Measurements from ENCODE around the gene BTRC. TPM values are rescaled to one million over a fixed set of nuclear protein-coding genes. Genes with fewer than 3 reads are reported as not detected.

BTRC gene
- total and polyA plus RNA-seq, 8 donors = 4.3 to 16.4 (median 9.0) TPM

GRCh38 chr10:101572126-101572525 is 218.2 kb downstream of the BTRC start:
- peaks cover 7 to 12% (median 7%) of the 10 kb centered on the region in 3 donors for H3K4me1 ChIP-seq
- H3K27me3 ChIP-seq = peaks cover 0 to 11% (median 0%) of the 10 kb centered on the region in 4 donors
- no peaks in the 10 kb centered on the region for H3K36me3 ChIP-seq
- H3K4me3 ChIP-seq = no peak overlapping the region
- H3K27ac ChIP-seq = no peak overlapping the region
- no peaks in the 10 kb centered on the region for H3K9me3 ChIP-seq
- DNase-seq (no peak), ATAC-seq (no peak), FAIRE-seq (no peak)
- intact Hi-C loops (cut with DNase I) = loop anchor here in 1 of 3 donors (10.0 kb wide), 2 partner anchors 297 to 357 kb away; no protein-coding TSS in a partner anchor
- TF ChIP-seq CTCF (IDR thresholded peaks at IDR 0.05) = no peak
- WGBS, 2 donors = 83 to 89% methylated on average over 7 of the region's 7 CpGs

GRCh38 chr10:101572785-101573184 is 218.8 kb downstream of the BTRC start:
- intact Hi-C loops (cut with DNase I) = loop anchor here in 1 of 3 donors (10.0 kb wide), 2 partner anchors 298 to 358 kb away; no protein-coding TSS in a partner anchor
- no peak overlapping the region for H3K4me3 ChIP-seq
- peaks cover 0 to 7% (median 0%) of the 10 kb centered on the region in 4 donors for H3K27me3 ChIP-seq
- WGBS, 2 donors = 96 to 98% methylated on average over 2 of the region's 2 CpGs
- H3K36me3 ChIP-seq = no peaks in the 10 kb centered on the region
- TF ChIP-seq CTCF (IDR thresholded peaks at IDR 0.05) = no peak
- peaks cover 7 to 12% (median 7%) of the 10 kb centered on the region in 3 donors for H3K4me1 ChIP-seq
- FAIRE-seq (no peak), ATAC-seq (no peak), DNase-seq (no peak)
- no peak overlapping the region for H3K27ac ChIP-seq
- no peaks in the 10 kb centered on the region for H3K9me3 ChIP-seq

- no peaks in the 10 kb centered on the region for H3K9me3 ChIP-seq
- intact Hi-C loops (cut with DNase I) = loop anchor here in 1 of 3 donors (10.0 kb wide), 2 partner anchors 299 to 359 kb away; no protein-coding TSS in a partner anchor
- DNase-seq = no peak
- no peak for FAIRE-seq
- TF ChIP-seq CTCF (IDR thresholded peaks at IDR 0.05) = no peak
- 90 to 91% methylated on average over 25 of the region's 25 CpGs for WGBS, 2 donors
- H3K4me1 ChIP-seq = peaks cover 7 to 12% (median 7%) of the 10 kb centered on the region in 3 donors
- H3K27ac ChIP-seq = no peak overlapping the region
- peaks cover 0 to 3% (median 0%) of the 10 kb centered on the region in 4 donors for H3K27me3 ChIP-seq
- no peak overlapping the region for H3K4me3 ChIP-seq
- peaks cover 0 to 7% (median 0%) of the 10 kb centered on the region in 3 donors for H3K36me3 ChIP-seq
- ATAC-seq = no peak
Observed at GRCh38 chr10:101573885-101574753, 220.2 kb downstream of the BTRC start.

GRCh38 chr10:101575091-101575490 is 221.1 kb downstream of the BTRC start:
- no peaks in the 10 kb centered on the region for H3K9me3 ChIP-seq
- TF ChIP-seq CTCF (IDR thresholded peaks at IDR 0.05) = no peak
- H3K36me3 ChIP-seq = peaks cover 0 to 16% (median 0%) of the 10 kb centered on the region in 3 donors
- H3K27ac ChIP-seq = no peak overlapping the region
- DNase-seq (no peak), ATAC-seq (no peak), FAIRE-seq (no peak)
- H3K4me3 ChIP-seq = no peak overlapping the region
- H3K4me1 ChIP-seq = peaks cover 0 to 5% (median 0%) of the 10 kb centered on the region in 3 donors
- intact Hi-C loops (cut with DNase I) = loop anchor here in 1 of 3 donors (10.0 kb wide), 2 partner anchors 300 to 360 kb away; no protein-coding TSS in a partner anchor
- WGBS, 2 donors = 87% methylated on average over 3 of the region's 3 CpGs
- no peaks in the 10 kb centered on the region for H3K27me3 ChIP-seq

All from pancreas (tissue), 10 donors.